GM21367 (cell line): ENCODE data around the gene WDR89.
"Not testable (repeated sequence)": the region's sequence is repeated elsewhere in the genome, so short reads cannot be mapped to it uniquely, and the experiment has no call there.

ENCODE experiments used
- ATAC-seq: cut with Tn5 transposase; IDR thresholded peaks from one replicate; pipeline ENCODE4 v1.9.1; 2021; ENCODE audit not compliant: unreplicated experiment

WDR89 gene

DNA sequence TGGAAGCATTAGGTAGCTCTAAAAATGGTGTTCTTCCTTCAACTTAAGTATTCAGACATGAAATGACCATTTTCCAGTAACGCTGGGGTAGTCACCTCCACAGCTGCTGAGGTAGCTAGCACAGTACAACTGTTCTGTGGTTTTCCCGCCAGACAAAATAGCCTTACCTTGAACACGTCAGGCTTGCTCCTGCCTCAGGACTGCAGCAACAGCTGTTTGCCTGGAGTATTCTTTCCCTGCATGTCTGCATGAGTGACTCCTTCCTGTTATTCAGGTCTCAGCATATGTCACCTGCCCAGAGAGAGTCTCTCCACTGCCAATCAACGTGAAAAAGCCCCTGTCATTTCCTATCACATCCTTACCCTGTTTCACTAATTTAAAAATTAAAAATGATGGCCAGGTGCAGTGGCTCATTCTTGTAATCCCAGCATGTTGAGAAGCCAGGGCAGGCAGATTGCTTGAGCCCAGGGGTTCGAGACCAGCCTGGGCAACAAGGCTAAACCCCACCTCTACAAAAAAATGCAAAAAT, 37.9 kb downstream of the WDR89 start:
- no peak for ATAC-seq

DNA sequence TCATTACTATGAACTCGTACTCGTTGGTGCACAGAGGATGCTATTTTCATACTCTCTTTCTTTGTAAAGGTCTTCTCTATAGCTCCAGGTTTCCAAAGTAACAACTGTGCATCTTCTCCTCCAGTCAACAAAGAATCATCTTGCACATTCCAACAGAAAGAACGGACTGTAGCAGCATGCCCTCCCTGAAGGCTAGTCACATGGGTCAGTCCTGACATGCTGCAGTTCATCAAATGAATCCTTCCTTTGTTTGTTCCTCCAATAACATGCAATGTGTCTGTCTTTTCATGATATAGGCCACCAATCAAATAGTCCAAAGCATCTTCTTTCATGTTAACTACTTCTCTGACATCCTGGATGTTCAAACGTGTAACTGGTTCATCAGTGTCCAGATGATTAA, 42.9 kb downstream of the WDR89 start:
- ATAC-seq, result no peak

DNA sequence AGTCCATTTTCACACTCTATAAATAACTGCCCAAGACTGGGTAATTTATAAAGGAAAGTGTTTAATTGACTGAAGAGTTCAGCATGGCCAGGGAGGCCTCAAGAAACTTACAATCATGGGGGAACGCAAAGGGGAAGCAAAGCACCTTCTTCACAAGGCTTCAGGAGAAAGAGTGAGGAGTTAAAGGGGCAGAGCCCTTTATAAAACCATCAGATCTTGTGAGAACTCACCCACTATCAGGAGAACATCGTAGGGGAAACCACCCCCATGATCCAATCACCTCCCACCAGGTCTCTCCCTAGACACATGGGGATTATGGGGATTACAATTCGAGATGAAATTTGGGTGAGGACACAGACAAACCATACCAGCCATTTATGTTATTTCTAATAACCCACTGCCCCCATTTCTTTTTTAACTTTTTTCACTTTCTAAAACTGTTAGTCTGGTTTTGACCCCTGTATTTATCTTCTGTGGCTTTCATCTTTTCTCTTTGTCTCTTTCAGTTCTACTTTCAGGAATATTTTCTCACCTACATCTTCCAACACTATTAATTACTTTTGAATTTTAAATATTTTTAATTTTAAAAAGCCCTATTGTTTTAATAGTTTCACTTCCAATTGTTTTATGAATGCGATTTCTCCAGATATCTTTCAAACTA, 44.5 kb downstream of the WDR89 start:
- ATAC-seq, result no peak

GRCh38 chr14:63594455-63595372, 47.0 kb downstream of the WDR89 start:
- ATAC-seq, result no peak

DNA sequence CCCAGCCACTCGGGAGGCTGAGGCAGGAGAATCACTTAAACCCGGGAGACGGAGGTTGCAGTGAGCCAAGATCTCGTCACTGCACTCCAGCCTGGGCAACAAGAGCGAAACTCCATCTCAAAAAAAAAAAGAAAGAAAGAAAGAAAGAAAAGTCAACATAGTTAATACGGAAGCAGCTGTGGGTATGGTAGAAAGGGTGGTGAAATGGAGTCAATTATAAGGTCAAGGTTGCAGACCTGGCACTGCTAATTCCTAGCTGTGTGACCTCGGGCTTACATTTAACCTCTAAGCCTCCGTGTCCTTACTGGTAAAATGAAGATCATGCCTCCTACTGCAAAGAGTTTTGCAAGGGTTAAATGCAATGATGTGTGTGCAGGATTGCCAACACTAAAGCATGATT, 58.6 kb downstream of the WDR89 start:
- not testable (repeated sequence) for ATAC-seq

DNA sequence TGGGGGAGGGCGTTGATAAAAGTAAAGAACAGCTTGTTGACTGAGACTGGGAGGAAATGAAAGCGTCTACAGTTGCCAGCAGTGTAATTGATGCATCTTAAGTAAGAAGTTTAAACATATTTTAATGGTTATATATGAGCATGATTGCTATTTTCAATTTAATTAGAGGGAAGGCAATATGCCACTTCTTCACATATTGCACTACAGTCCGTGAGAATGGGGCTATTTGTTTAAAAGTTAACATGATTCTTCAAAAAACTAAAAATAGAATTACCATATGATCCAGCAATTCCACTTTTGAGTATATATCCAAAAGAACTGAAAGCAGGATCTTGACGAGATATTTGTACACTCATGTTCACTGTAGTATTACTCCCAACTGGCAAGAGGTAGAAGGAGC, 60.2 kb downstream of the WDR89 start:
- ATAC-seq, result no peak

DNA sequence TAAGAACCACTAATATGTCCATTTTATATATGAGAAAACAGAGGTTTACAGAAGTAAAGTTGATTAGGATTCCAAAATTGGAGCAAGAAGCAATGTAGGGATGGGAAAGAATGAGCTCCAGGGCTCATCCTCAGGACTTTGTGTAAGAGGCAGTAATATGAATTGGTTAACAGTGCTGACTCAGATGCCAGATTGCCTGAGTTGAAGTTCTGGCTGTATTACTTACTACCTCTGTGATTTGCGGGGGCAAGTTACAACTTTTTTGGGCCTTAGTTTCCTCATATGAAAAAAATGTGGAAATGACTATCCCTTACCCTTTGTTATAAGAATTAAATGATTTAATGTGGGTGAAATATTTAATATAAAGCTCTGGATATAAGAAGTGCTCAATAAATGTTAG, 63.4 kb downstream of the WDR89 start:
- ATAC-seq, result no peak

DNA sequence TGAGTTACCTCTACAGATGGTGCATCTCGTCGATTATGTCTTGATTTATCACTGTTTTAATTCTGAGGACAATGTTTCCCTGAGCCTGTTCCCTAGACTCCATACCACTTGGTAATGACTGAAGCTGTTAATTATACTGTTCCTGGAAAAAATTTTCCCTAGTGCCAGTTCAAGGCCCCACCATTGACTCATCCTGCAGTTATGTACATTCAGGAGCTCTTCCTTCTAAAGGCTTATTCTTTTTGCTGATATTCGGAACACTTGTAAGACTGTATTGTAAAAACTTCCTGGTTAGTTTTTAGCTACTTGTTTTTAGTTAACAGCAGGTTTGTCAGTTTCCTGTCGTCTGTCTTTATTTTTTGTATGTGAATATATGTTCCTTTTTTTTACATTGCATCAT, 68.1 kb downstream of the WDR89 start:
- ATAC-seq, result no peak

DNA sequence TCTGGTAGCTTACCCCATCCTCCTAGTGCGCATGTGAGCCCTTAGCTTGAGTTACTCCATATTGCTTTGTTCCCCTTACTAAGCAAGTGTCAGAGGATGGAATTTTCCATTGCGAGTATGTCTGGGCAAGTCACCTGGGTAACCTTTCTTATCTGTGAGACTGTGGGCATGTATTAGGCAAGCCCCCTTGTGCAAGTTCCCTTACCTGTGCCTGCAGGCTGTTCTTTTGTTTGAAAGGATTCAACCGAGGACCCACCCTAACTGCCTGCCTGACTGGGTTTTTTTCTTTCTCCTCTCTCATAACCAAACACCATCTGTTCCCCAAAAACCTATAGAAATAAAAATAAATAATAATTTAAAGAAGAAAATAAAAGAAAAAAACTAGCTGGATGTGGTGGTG, 76.2 kb downstream of the WDR89 start:
- no peak for ATAC-seq

DNA sequence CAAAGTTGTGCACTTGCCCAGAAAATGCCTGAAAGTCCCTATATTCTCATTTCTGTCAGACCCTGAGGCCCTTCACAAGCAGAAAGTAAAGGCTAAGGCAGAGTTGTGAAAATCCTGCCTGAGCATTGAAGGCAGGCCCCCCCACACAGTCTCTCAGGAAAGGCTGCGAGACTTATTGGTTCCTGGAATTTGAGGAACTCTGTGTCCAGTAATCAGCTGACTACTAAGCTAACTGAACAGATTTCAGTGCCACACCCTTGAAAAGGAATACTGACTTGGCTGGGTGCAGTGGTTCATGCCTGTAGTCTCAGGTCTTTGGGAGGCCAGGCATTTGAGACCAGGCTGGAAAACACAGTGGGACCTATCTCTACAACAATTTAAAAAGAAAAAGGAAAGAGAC, 77.4 kb downstream of the WDR89 start:
- no peak for ATAC-seq

DNA sequence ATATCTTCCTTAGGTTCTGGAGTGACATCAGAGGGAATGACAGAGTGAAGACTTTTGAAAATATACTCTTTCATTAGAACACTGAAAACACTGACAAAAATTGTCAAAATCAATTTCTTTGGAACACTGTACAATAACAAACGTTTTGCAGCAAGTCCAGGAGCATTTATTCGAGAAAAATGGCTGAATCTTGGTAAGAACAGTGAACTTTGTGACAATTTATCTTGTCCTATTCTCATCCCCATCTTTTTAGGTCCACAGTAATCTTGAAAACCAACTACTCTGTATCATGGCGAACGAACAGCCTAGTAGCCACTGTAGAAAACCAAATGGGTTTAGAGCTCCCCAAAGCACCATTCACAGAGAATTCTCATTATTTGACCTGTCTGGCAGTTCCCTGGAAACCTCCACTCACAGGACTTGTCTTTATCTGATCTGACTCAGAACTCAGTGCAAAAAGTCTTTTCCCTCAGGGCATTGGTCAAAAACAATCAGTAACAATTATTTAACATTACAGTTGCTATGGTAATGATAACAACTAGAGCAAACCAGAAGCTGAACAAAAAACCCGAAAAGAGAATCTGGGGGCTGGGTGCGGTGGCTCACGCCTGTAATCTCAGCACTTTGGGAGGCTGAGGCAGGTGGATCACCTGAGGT, 78.2 kb downstream of the WDR89 start:
- ATAC-seq, result no peak

DNA sequence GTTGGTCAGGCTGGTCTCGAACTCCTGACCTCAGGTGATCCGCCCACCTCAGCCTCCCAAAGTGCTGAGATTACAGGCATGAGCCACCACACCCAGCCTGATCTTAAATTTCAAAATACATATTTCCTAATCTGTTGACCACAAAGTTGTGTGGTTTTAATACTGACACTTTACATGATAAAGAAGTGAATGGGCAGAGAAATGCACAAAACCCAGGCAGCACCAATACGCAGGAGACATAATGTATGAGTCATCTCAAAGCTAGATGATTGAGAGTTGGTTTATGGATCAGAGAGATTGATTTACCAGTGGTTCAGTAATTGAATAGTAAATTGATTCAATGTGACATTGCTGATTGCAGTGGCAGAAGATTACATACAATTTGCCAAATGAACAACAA, 79.3 kb downstream of the WDR89 start:
- no peak for ATAC-seq

GRCh38 chr14:63555572-63555971, 86.1 kb downstream of the WDR89 start:
- ATAC-seq, result no peak

DNA sequence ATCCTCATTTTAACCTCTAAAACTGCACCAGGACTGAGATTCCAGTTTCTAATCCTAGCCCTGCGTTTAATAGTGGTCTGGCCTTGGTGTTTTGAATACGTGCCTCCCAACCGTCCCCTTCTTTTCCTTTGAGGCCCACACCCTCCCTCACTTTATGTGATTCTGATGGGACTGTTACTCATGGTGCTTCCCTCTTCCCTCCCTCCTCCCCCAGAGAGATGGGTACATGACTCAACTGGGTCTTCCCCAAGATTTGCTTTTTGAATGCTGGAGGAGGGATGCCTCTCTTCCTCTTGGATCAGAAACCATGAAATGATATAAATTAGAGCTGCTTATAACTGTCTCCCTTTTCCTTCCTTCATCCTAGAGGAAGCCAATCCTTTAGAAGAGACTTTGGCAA, 90.3 kb downstream of the WDR89 start:
- ATAC-seq, result no peak

- ATAC-seq, result no peak
These were observed 93.8 kb downstream of the WDR89 start for GRCh38 chr14:63547798-63548335.
